ENCODE measurements around the gene AKAP6. TPM values are rescaled to one million over a fixed set of nuclear protein-coding genes. Genes with fewer than 3 reads are reported as not detected.
A peak's percentile ranks its signal among the peaks of the same experiment; 100 is the strongest.

The AKAP6 gene
- total and polyA plus RNA-seq, 2 of the 8 experiments (the other 6 are each of a cell fraction or from before 2014, with no cell fraction given), result 0.09 to 0.89 TPM

- H3K27me3 ChIP-seq (replicated peaks in 1 of 4; ENCODE audit: control insufficient read depth in 3 of 4, extremely low read depth in 1 of 4, insufficient read depth in 3 of 4, low read length in 3 of 4), result no peaks in the 10 kb centered on the region
- H3K23ac ChIP-seq (ENCODE audit: insufficient read length), result no peak overlapping the region
- H3K9ac ChIP-seq (replicated peaks in 1 of 4; ENCODE audit: extremely low read depth in 1 of 4, low read depth in 3 of 4, low read length in 3 of 4), result no peak overlapping the region
- H2BK5ac ChIP-seq (ENCODE audit: low read depth, low read length), result no peak overlapping the region
- no peak overlapping the region for H3K4me3 ChIP-seq (ENCODE audit: extremely low read depth in 1 of 4, insufficient read depth in 2 of 4, low read depth in 3 of 4, low read length in 4 of 4)
- H2AFZ ChIP-seq (ENCODE audit: low read length), result 0 out of 2 replicates have a peak overlapping the region, but pooled peaks have one; percentile 8
- no peak overlapping the region for H2AK5ac ChIP-seq (ENCODE audit: low read depth, low read length)
- 86% methylated on average over 1 of the region's 1 CpG; no CpG with 5 or more reads in 1 of the 2 experiments for WGBS, 2 experiments (ENCODE audit: extremely low coverage in 1 of 2, insufficient coverage in 1 of 2, insufficient read length in 1 of 2, insufficient replicate concordance in 2 of 2, low coverage in 1 of 2, low lambda C conversion rate in 2 of 2, missing lambda C conversion rate in 1 of 2)
- H4K91ac ChIP-seq (replicated peaks; ENCODE audit: insufficient read length, low read length), result no peak overlapping the region
- no peaks in the 10 kb centered on the region for H3K9me3 ChIP-seq (ENCODE audit: insufficient read depth in 2 of 2, low read depth in 1 of 2, low read length in 1 of 2)
- H3K23me2 ChIP-seq (ENCODE audit: low read depth, low read length), result no peaks in the 10 kb centered on the region
- no peak overlapping the region for H3K27ac ChIP-seq (ENCODE audit: low read depth, low read length)
- no peak overlapping the region for H3K4ac ChIP-seq (replicated peaks; ENCODE audit: insufficient read length, low read depth, low read length)
- no peak overlapping the region for H3K14ac ChIP-seq (ENCODE audit: insufficient read length)
- H3K56ac ChIP-seq (replicated peaks; ENCODE audit: insufficient read length, low read depth, low read length), result no peak overlapping the region
- POLR2A ChIA-PET (ENCODE audit: partially characterized antibody), result no interaction called here
- FAIRE-seq, result peak; percentile 13
- TF ChIP-seq SUZ12 (IDR thresholded peaks at IDR 0.05; ENCODE audit: low read length), result no peak
- TF ChIP-seq SIRT6 (IDR thresholded peaks at IDR 0.05; ENCODE audit: low read length), result no peak
- TF ChIP-seq HDAC6 (IDR thresholded peaks at IDR 0.05; ENCODE audit: low read depth, low read length), result no peak
- no peak for TF ChIP-seq SIX5 (IDR thresholded peaks at IDR 0.05; ENCODE audit: low read depth, low read length)
- no peak overlapping the region for H4K8ac ChIP-seq (ENCODE audit: extremely low read depth, insufficient read depth, low read length)
- H3K36me3 ChIP-seq (ENCODE audit: control insufficient read depth in 2 of 4, insufficient read depth in 4 of 4, low read length in 3 of 4), result no peaks in the 10 kb centered on the region
- H2BK15ac ChIP-seq (ENCODE audit: low read length), result no peak overlapping the region
- H3K18ac ChIP-seq (ENCODE audit: extremely low read depth, low read length), result no peak overlapping the region
- H3K4me1 ChIP-seq (replicated peaks in 1 of 4; ENCODE audit: control insufficient read depth in 3 of 4, insufficient read depth in 4 of 4, low read length in 3 of 4), result no peaks in the 10 kb centered on the region
- CTCF ChIA-PET (ENCODE audit: partially characterized antibody), result no interaction called here
- no peaks in the 10 kb centered on the region for H3K79me1 ChIP-seq (ENCODE audit: low read depth, low read length)
- no peak overlapping the region for H2BK20ac ChIP-seq (ENCODE audit: low read length)
- H3K4me2 ChIP-seq (ENCODE audit: insufficient read depth in 1 of 2, low read depth in 2 of 2, low read length in 2 of 2), result no peak overlapping the region
- no peaks in the 10 kb centered on the region for H4K20me1 ChIP-seq (replicated peaks in 1 of 2; ENCODE audit: control insufficient read depth in 1 of 2, insufficient read depth in 2 of 2, low read length in 2 of 2)
- H3K79me2 ChIP-seq (ENCODE audit: control insufficient read depth in 1 of 2, insufficient read depth in 2 of 2, low read length in 2 of 2), result no peaks in the 10 kb centered on the region
- H2BK12ac ChIP-seq (ENCODE audit: low read depth, low read length), result no peak overlapping the region
- no peak overlapping the region for H2BK120ac ChIP-seq (replicated peaks; ENCODE audit: low read depth, low read length)
- H4K5ac ChIP-seq (ENCODE audit: insufficient read length, low read depth, low read length), result no peak overlapping the region
- no peak for DNase-seq (ENCODE audit: low read depth in 1 of 2, low spot score in 2 of 2)
These were observed 377.8 kb downstream of the AKAP6 start for GRCh38 chr14:32706721-32707519.
